GM23248 (cell line): Measurements from ENCODE around the gene CEP170.

Experiments used
- EZH2 ChIP-seq: fragments of 200-600 bp; sonication (generic); IDR thresholded peaks from 2 replicates; pipeline ENCODE4 v1.6.1; 2018; ENCODE audit warnings: antibody characterized with exemption, mild to moderate bottlenecking; ENCODE audit not compliant: insufficient read depth, poor library complexity, severe bottlenecking
- EZH2phosphoT487 ChIP-seq: fragments of 200-600 bp; sonication (generic); IDR thresholded peaks from 2 replicates; pipeline ENCODE4 v1.6.1; 2018; ENCODE audit warnings: antibody characterized with exemption, moderate library complexity, mild to moderate bottlenecking, low read depth; ENCODE audit not compliant: insufficient read depth

DNA sequence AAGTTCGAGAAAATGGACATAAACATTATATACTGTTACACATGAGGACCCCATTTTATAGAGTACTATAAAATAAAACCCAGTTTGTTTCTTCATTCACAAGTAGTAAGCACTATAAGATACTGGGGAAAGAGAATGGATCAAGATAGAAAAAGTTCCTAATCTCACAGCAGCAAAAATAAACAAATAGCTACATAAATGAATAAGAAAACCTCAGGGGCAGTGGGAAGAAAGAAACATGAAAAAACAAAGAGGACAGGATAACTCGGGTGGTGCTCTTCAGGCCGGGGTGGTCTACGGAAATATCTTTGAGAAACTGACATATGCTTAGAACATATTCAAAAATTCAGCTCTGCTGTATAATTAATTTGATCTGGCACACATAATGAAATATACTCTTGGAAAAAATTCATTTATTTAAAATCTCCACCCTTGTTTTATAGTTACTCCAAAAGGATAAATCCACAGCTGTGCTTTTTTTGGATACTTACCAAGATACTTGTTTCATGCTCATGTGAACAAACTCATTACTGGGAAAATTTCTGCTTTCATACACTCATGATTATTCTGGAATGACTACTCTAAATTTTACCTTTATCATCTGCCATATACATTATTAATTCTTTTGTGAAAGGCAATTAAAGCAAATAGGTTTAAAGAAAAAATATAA is 20.0 kb downstream of the CEP170 start:
- TF ChIP-seq EZH2phosphoT487, result no peak
- no peak for TF ChIP-seq EZH2
